HepG2 (cell line): ENCODE data around the gene RNF213. TPM values are rescaled to one million over a fixed set of nuclear protein-coding genes. Genes with fewer than 3 reads are reported as not detected.
A peak's percentile ranks its signal among the peaks of the same experiment; 100 is the strongest.

Experiments
- ATAD3A ChIP-seq: sonication (generic); formaldehyde crosslinking; IDR thresholded peaks from 2 replicates; pipeline ENCODE4 v1.4.0; 2020; ENCODE audit warnings: missing genetic modification reagents
- ATRX ChIP-seq: sonication (generic); formaldehyde crosslinking; IDR thresholded peaks from 2 replicates; pipeline ENCODE4 v1.4.0; 2020; ENCODE audit warnings: missing genetic modification reagents, borderline replicate concordance
- MZF1 ChIP-seq: sonication (generic); formaldehyde crosslinking; IDR thresholded peaks from 2 replicates; pipeline ENCODE4 v1.8.1; 2023; ENCODE audit warnings: mild to moderate bottlenecking, missing genetic modification reagents, borderline replicate concordance
- PCBP2 ChIP-seq: fragments of 200-400 bp; formaldehyde crosslinking; optimal IDR thresholded peaks from 2 replicates; pipeline ENCODE3; 2018; ENCODE audit warnings: low read length, low read depth; ENCODE audit not compliant: poor library complexity, severe bottlenecking
- PHF20 ChIP-seq: sonication (generic); formaldehyde crosslinking; IDR thresholded peaks from 2 replicates; pipeline ENCODE4 v1.5.0; 2020; ENCODE audit warnings: mild to moderate bottlenecking, missing genetic modification reagents
- SIN3A ChIP-seq: IDR thresholded peaks from 2 replicates; pipeline ENCODE4 v1.6.1; 2011; ENCODE audit warnings: low read depth, mild to moderate bottlenecking, control low read depth, low read length, borderline replicate concordance
- STAT5B ChIP-seq: sonication (generic); formaldehyde crosslinking; IDR thresholded peaks from 2 replicates; pipeline ENCODE4 v1.4.0; 2020; ENCODE audit warnings: missing genetic modification reagents
- YY1 ChIP-seq: IDR thresholded peaks from 2 replicates; pipeline ENCODE4 v1.6.1; 2011; ENCODE audit warnings: low read length, low read depth, moderate library complexity, mild to moderate bottlenecking; ENCODE audit not compliant: insufficient read depth, insufficient replicate concordance
- ZC3H4 ChIP-seq: sonication (generic); formaldehyde crosslinking; IDR thresholded peaks from 2 replicates; pipeline ENCODE4 v1.4.0; 2020; ENCODE audit warnings: missing genetic modification reagents, borderline replicate concordance
- ZMYM2 ChIP-seq: sonication (generic); formaldehyde crosslinking; IDR thresholded peaks from 2 replicates; pipeline ENCODE4 v1.8.0; 2022; ENCODE audit warnings: mild to moderate bottlenecking, missing genetic modification reagents
- ZNF225 ChIP-seq: sonication (generic); formaldehyde crosslinking; IDR thresholded peaks from 2 replicates; pipeline ENCODE4 v1.4.0; 2020; ENCODE audit warnings: mild to moderate bottlenecking, missing genetic modification reagents
- ZNF383 ChIP-seq: sonication (generic); formaldehyde crosslinking; IDR thresholded peaks from 2 replicates; pipeline ENCODE4 v1.4.0; 2020; ENCODE audit warnings: missing genetic modification reagents, mild to moderate bottlenecking, borderline replicate concordance
- polyA plus RNA-seq, 8 experiments: library from polyadenylated mRNA; depleted of rRNA in 3 of 8; stranded (reverse) in 7 of 8; unstranded in 1 of 8; fragments of >200 nt; fragmentation: Illumina TruSeq in 4 of 8; extraction: Trizol in 4 of 8; gene quantifications; 2 replicates each; pipeline versions ENCODE4 v1.2.1 to v1.2.3, GENCODE V29; 2011 to 2016; ENCODE audit warnings: low read depth in 4 of 8, missing spikeins in 1 of 8, mixed read lengths in 1 of 8; ENCODE audit not compliant: insufficient read depth in 1 of 8
- total RNA-seq, 5 experiments: library from RNA; depleted of rRNA; stranded (reverse); fragments of >200 nt; fragmentation: Illumina TruSeq; extraction: Trizol; gene quantifications; 2 replicates each; pipeline ENCODE4 v1.2.3, GENCODE V29; 2016; ENCODE audit warnings: low read depth in 1 of 5
- TF ChIP-seq, protein P1 (sequence below): sonication (generic); formaldehyde crosslinking; IDR thresholded peaks from 2 replicates; pipeline ENCODE4 v1.9.0; 2021; ENCODE audit warnings: missing genetic modification reagents, mild to moderate bottlenecking, borderline replicate concordance
- TF ChIP-seq, protein P2 (sequence below): sonication (generic); formaldehyde crosslinking; IDR thresholded peaks from one replicate; pipeline ENCODE4 v1.5.1; 2020; ENCODE audit warnings: mild to moderate bottlenecking, missing genetic modification reagents; ENCODE audit errors: not compliant biosample characterization
- TF ChIP-seq, protein P3 (sequence below): sonication (generic); formaldehyde crosslinking; IDR thresholded peaks from 2 replicates; pipeline ENCODE4 v1.5.1; 2020; ENCODE audit warnings: mild to moderate bottlenecking, missing genetic modification reagents
- TF ChIP-seq, protein P4 (sequence below): sonication (generic); formaldehyde crosslinking; IDR thresholded peaks from 2 replicates; pipeline ENCODE4 v1.4.0; 2020; ENCODE audit warnings: missing genetic modification reagents, borderline replicate concordance

RNF213 gene
- total and polyA plus RNA-seq, 2 of the 13 experiments (the other 11 are each of a cell fraction or from before 2014, with no cell fraction given) = 38.6 to 38.7 TPM

DNA sequence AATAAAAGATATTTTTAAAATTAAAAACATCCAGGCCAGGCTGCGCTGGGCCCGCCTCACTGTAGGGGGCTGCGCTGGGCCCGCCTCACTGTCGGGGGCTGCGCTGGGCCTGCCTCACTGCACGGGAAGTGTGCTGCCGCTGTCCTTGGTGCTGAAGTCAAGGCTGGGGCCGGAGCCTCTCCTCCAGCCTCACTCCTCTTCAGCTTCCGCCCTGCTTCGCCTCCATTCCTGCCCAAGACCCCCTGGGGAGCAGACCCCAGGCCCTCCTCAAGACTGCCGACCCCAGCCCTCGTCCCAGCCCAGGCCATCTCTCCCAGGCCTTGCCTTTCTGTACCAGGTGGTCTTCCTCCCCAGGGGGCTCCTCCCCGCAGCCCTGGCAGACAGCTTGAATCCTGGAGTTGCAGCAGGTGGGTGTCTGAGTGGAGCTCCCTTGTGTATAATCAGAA lies 180.5 kb downstream of the RNF213 start (continued):
- TF ChIP-seq, protein P1, sequence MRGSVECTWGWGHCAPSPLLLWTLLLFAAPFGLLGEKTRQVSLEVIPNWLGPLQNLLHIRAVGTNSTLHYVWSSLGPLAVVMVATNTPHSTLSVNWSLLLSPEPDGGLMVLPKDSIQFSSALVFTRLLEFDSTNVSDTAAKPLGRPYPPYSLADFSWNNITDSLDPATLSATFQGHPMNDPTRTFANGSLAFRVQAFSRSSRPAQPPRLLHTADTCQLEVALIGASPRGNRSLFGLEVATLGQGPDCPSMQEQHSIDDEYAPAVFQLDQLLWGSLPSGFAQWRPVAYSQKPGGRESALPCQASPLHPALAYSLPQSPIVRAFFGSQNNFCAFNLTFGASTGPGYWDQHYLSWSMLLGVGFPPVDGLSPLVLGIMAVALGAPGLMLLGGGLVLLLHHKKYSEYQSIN = peak; percentile 75; the same call in 1 of the 2 replicates
- no peak for TF ChIP-seq ZNF383 (CRISPR knock-in tag)
- TF ChIP-seq ZMYM2 = no peak
- no peak for TF ChIP-seq PCBP2
- TF ChIP-seq, protein P2, sequence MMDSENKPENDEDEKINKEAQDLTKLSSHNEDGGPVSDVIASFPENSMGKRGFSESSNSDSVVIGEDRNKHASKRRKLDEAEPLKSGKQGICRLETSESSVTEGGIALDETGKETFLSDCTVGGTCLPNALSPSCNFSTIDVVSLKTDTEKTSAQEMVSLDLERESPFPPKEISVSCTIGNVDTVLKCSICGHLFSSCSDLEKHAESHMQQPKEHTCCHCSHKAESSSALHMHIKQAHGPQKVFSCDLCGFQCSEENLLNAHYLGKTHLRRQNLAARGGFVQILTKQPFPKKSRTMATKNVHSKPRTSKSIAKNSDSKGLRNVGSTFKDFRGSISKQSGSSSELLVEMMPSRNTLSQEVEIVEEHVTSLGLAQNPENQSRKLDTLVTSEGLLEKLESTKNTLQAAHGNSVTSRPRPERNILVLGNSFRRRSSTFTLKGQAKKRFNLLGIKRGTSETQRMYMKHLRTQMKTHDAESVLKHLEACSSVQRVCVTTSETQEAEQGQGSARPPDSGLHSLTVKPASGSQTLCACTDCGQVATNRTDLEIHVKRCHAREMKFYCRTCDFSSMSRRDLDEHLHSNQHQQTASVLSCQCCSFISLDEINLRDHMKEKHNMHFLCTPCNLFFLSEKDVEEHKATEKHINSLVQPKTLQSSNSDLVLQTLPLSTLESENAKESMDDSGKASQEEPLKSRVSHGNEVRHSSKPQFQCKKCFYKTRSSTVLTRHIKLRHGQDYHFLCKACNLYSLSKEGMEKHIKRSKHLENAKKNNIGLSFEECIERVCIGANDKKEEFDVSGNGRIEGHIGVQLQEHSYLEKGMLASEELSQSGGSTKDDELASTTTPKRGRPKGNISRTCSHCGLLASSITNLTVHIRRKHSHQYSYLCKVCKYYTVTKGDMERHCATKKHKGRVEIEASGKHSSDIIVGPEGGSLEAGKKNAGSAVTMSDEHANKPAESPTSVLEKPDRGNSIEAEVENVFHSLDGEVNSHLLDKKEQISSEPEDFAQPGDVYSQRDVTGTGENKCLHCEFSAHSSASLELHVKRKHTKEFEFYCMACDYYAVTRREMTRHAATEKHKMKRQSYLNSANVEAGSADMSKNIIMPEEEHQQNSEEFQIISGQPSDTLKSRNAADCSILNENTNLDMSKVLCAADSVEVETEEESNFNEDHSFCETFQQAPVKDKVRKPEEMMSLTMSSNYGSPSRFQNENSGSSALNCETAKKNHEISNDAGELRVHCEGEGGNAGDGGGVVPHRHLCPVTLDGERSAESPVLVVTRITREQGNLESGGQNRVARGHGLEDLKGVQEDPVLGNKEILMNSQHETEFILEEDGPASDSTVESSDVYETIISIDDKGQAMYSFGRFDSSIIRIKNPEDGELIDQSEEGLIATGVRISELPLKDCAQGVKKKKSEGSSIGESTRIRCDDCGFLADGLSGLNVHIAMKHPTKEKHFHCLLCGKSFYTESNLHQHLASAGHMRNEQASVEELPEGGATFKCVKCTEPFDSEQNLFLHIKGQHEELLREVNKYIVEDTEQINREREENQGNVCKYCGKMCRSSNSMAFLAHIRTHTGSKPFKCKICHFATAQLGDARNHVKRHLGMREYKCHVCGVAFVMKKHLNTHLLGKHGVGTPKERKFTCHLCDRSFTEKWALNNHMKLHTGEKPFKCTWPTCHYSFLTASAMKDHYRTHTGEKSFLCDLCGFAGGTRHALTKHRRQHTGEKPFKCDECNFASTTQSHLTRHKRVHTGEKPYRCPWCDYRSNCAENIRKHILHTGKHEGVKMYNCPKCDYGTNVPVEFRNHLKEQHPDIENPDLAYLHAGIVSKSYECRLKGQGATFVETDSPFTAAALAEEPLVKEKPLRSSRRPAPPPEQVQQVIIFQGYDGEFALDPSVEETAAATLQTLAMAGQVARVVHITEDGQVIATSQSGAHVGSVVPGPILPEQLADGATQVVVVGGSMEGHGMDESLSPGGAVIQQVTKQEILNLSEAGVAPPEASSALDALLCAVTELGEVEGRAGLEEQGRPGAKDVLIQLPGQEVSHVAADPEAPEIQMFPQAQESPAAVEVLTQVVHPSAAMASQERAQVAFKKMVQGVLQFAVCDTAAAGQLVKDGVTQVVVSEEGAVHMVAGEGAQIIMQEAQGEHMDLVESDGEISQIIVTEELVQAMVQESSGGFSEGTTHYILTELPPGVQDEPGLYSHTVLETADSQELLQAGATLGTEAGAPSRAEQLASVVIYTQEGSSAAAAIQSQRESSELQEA (CRISPR knock-in tag) = peak; percentile 46
- TF ChIP-seq ATAD3A (CRISPR knock-in tag) = peak; percentile 93; the same call in 1 of the 2 replicates
- peak; percentile 60 for TF ChIP-seq PHF20
- peak; percentile 96; the same call in 1 of the 2 replicates for TF ChIP-seq STAT5B (CRISPR knock-in tag)
- no peak for TF ChIP-seq YY1
- no peak for TF ChIP-seq ZC3H4 (CRISPR knock-in tag)
- TF ChIP-seq, protein P3, sequence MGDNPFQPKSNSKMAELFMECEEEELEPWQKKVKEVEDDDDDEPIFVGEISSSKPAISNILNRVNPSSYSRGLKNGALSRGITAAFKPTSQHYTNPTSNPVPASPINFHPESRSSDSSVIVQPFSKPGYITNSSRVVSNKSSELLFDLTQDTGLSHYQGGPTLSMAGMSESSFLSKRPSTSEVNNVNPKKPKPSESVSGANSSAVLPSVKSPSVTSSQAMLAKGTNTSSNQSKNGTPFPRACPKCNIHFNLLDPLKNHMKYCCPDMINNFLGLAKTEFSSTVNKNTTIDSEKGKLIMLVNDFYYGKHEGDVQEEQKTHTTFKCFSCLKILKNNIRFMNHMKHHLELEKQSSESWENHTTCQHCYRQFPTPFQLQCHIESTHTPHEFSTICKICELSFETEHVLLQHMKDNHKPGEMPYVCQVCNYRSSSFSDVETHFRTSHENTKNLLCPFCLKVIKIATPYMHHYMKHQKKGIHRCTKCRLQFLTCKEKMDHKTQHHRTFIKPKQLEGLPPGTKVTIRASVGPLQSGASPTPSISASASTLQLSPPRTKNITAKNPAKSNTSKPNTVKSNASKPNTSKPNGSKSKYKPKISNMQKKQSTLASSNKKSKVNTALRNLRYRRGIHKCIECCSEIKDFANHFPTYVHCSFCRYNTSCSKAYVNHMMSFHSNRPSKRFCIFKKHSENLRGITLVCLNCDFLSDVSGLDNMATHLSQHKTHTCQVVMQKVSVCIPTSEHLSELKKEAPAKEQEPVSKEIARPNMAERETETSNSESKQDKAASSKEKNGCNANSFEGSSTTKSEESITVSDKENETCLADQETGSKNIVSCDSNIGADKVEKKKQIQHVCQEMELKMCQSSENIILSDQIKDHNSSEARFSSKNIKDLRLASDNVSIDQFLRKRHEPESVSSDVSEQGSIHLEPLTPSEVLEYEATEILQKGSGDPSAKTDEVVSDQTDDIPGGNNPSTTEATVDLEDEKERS = peak; percentile 72; the same call in 1 of the 2 replicates
- peak; percentile 83; the same call in 1 of the 2 replicates for TF ChIP-seq MZF1 (CRISPR knock-in tag)
- TF ChIP-seq SIN3A = no peak
- TF ChIP-seq ZNF225 = peak; percentile 90
- TF ChIP-seq, protein P4, sequence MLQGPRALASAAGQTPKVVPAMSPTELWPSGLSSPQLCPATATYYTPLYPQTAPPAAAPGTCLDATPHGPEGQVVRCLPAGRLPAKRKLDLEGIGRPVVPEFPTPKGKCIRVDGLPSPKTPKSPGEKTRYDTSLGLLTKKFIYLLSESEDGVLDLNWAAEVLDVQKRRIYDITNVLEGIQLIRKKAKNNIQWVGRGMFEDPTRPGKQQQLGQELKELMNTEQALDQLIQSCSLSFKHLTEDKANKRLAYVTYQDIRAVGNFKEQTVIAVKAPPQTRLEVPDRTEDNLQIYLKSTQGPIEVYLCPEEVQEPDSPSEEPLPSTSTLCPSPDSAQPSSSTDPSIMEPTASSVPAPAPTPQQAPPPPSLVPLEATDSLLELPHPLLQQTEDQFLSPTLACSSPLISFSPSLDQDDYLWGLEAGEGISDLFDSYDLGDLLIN (CRISPR knock-in tag) = peak; percentile 77; the same call in 1 of the 2 replicates
- no peak for TF ChIP-seq ATRX (CRISPR knock-in tag)
